SK-N-SH treated with all-trans-retinoic acid at 6 μM for 48 hours (cell line): Measurements from ENCODE around the gene CORO2A.

ENCODE experiments used
- ATAC-seq: fragments of 200-7000 bp; cut with Tn5 transposase; 3 replicates; pipeline ENCODE4 v1.9.1; 2020; ENCODE audit warnings: mild to moderate bottlenecking, moderate library complexity
- ARNTL ChIP-seq: fragments of 450-650 bp; formaldehyde crosslinking; IDR thresholded peaks from 2 replicates; pipeline ENCODE4 v1.5.0; 2020; ENCODE audit warnings: low read depth, mild to moderate bottlenecking, moderate library complexity, borderline replicate concordance
- BACH2 ChIP-seq: fragments of 250-450 bp; sonication (Bioruptor Pico); IDR thresholded peaks from 2 replicates; pipeline ENCODE4 v1.9.0; 2021; ENCODE audit warnings: mild to moderate bottlenecking, borderline replicate concordance
- CREB5 ChIP-seq: fragments of 250-450 bp; sonication (Bioruptor Pico); IDR thresholded peaks from 2 replicates; pipeline ENCODE4 v1.5.1; 2020; ENCODE audit warnings: low read depth, mild to moderate bottlenecking, moderate library complexity
- CSDC2 ChIP-seq: fragments of 250-450 bp; sonication (Bioruptor Pico); IDR thresholded peaks from 2 replicates; pipeline ENCODE4 v1.5.0; 2020; ENCODE audit warnings: mild to moderate bottlenecking, moderate library complexity
- CSRNP3 ChIP-seq: fragments of 250-450 bp; sonication (Bioruptor Pico); IDR thresholded peaks from 2 replicates; pipeline ENCODE4 v1.5.1; 2021; ENCODE audit warnings: mild to moderate bottlenecking, moderate library complexity
- ESRRG ChIP-seq: fragments of 250-450 bp; sonication (Bioruptor Pico); IDR thresholded peaks from 2 replicates; pipeline ENCODE4 v1.6.1; 2021; ENCODE audit warnings: mild to moderate bottlenecking
- GLIS3 ChIP-seq: fragments of 250-450 bp; sonication (Bioruptor Pico); IDR thresholded peaks from 2 replicates; pipeline ENCODE4 v1.5.0; 2020; ENCODE audit warnings: mild to moderate bottlenecking, moderate library complexity
- ISL1 ChIP-seq: fragments of 250-450 bp; sonication (Bioruptor Pico); IDR thresholded peaks from 2 replicates; pipeline ENCODE4 v2.1.2; 2022; ENCODE audit warnings: mild to moderate bottlenecking, moderate library complexity
- OSR1 ChIP-seq: fragments of 250-450 bp; sonication (Bioruptor Pico); IDR thresholded peaks from 2 replicates; pipeline ENCODE4 v1.8.0; 2022; ENCODE audit warnings: moderate library complexity, mild to moderate bottlenecking, inconsistent platforms
- POU6F1 ChIP-seq: fragments of 250-450 bp; sonication (Bioruptor Pico); IDR thresholded peaks from 2 replicates; pipeline ENCODE4 v1.8.0; 2021; ENCODE audit warnings: low read depth, mild to moderate bottlenecking, moderate library complexity, borderline replicate concordance
- PPARA ChIP-seq: fragments of 250-450 bp; sonication (Bioruptor Pico); IDR thresholded peaks from 2 replicates; pipeline ENCODE4 v1.5.0; 2020; ENCODE audit warnings: mild to moderate bottlenecking, borderline replicate concordance
- RARB ChIP-seq: fragments of 250-450 bp; sonication (Bioruptor Pico); IDR thresholded peaks from 2 replicates; pipeline ENCODE4 v1.8.0; 2021; ENCODE audit warnings: mild to moderate bottlenecking, moderate library complexity
- SNAI2 ChIP-seq: fragments of 250-450 bp; sonication (Bioruptor Pico); IDR thresholded peaks from 2 replicates; pipeline ENCODE4 v1.5.0; 2020; ENCODE audit warnings: mild to moderate bottlenecking, moderate library complexity
- TCF4 ChIP-seq: fragments of 250-450 bp; sonication (Bioruptor Pico); IDR thresholded peaks from 2 replicates; pipeline ENCODE4 v1.8.0; 2021; ENCODE audit warnings: mild to moderate bottlenecking, moderate library complexity, borderline replicate concordance
- TOX ChIP-seq: fragments of 250-450 bp; sonication (Bioruptor Pico); IDR thresholded peaks from 2 replicates; pipeline ENCODE4 v1.8.0; 2021; ENCODE audit warnings: mild to moderate bottlenecking, moderate library complexity, borderline replicate concordance
- ZC3H10 ChIP-seq: fragments of 250-450 bp; sonication (Bioruptor Pico); IDR thresholded peaks from 2 replicates; pipeline ENCODE4 v1.5.1; 2021; ENCODE audit warnings: mild to moderate bottlenecking, moderate library complexity
- ZFP3 ChIP-seq: fragments of 250-450 bp; sonication (Bioruptor Pico); IDR thresholded peaks from 2 replicates; pipeline ENCODE4 v1.5.0; 2020; ENCODE audit warnings: mild to moderate bottlenecking, moderate library complexity
- ZFP30 ChIP-seq: fragments of 450-650 bp; formaldehyde crosslinking; IDR thresholded peaks from 2 replicates; pipeline ENCODE4 v1.5.0; 2022; ENCODE audit warnings: mild to moderate bottlenecking, moderate library complexity
- ZNF565 ChIP-seq: fragments of 450-650 bp; formaldehyde crosslinking; conservative IDR thresholded peaks from 2 replicates; pipeline ENCODE4 v1.5.0; 2020; ENCODE audit warnings: low read depth, mild to moderate bottlenecking, moderate library complexity
- ZNF70 ChIP-seq: fragments of 450-650 bp; formaldehyde crosslinking; IDR thresholded peaks from 2 replicates; pipeline ENCODE4 v1.5.0; 2020; ENCODE audit warnings: mild to moderate bottlenecking, moderate library complexity
- ZNF8 ChIP-seq: fragments of 450-650 bp; formaldehyde crosslinking; IDR thresholded peaks from 2 replicates; pipeline ENCODE4 v1.5.0; 2020; ENCODE audit warnings: mild to moderate bottlenecking, moderate library complexity
- TF ChIP-seq, protein P1 (sequence below): fragments of 250-450 bp; sonication (Bioruptor Pico); IDR thresholded peaks from 2 replicates; pipeline ENCODE4 v1.8.0; 2020; ENCODE audit warnings: mild to moderate bottlenecking, moderate library complexity, borderline replicate concordance
- TF ChIP-seq, protein P2 (sequence below): fragments of 250-450 bp; sonication (Bioruptor Pico); IDR thresholded peaks from 2 replicates; pipeline ENCODE4 v1.5.0; 2020; ENCODE audit warnings: mild to moderate bottlenecking, moderate library complexity

The CORO2A gene

GRCh38 chr9:98083566-98084183 is 108.8 kb downstream of the CORO2A start:
- ATAC-seq: no peak

DNA sequence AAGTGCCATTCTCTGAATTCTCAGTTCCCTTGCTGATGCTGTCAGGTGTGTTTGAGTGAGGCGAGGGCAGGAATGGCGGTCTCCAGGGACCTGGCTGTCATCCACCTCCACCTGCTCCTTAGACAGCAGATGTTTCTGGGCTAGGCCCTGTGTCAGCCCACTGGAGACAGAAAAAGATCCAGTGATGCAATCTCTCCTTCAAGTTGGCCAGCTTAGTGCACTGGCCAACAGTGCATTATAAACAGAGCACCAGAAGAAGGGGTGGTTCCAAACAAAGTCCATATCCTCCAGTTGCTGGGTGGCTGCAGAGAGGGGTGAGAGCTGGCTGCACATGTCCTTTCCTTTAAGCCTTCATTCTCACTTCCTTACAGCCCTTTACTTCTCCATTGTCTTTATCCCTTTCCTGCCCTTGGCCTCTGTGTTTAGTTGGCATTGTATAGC is 109.4 kb downstream of the CORO2A start:
- no peak for ATAC-seq
- no peak for TF ChIP-seq ZFP30 (CRISPR knock-in tag)
- no peak for TF ChIP-seq ISL1 (CRISPR knock-in tag)
- TF ChIP-seq ZNF8: no peak
- TF ChIP-seq ZNF565 (CRISPR knock-in tag): no peak
- no peak for TF ChIP-seq CSRNP3
- TF ChIP-seq, protein P1, sequence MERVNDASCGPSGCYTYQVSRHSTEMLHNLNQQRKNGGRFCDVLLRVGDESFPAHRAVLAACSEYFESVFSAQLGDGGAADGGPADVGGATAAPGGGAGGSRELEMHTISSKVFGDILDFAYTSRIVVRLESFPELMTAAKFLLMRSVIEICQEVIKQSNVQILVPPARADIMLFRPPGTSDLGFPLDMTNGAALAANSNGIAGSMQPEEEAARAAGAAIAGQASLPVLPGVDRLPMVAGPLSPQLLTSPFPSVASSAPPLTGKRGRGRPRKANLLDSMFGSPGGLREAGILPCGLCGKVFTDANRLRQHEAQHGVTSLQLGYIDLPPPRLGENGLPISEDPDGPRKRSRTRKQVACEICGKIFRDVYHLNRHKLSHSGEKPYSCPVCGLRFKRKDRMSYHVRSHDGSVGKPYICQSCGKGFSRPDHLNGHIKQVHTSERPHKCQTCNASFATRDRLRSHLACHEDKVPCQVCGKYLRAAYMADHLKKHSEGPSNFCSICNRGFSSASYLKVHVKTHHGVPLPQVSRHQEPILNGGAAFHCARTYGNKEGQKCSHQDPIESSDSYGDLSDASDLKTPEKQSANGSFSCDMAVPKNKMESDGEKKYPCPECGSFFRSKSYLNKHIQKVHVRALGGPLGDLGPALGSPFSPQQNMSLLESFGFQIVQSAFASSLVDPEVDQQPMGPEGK (CRISPR knock-in tag): no peak
- TF ChIP-seq ZFP3 (CRISPR knock-in tag): no peak
- no peak for TF ChIP-seq ZNF70
- no peak for TF ChIP-seq ARNTL (CRISPR knock-in tag)
- no peak for TF ChIP-seq TOX (CRISPR knock-in tag)
- TF ChIP-seq, protein P2, sequence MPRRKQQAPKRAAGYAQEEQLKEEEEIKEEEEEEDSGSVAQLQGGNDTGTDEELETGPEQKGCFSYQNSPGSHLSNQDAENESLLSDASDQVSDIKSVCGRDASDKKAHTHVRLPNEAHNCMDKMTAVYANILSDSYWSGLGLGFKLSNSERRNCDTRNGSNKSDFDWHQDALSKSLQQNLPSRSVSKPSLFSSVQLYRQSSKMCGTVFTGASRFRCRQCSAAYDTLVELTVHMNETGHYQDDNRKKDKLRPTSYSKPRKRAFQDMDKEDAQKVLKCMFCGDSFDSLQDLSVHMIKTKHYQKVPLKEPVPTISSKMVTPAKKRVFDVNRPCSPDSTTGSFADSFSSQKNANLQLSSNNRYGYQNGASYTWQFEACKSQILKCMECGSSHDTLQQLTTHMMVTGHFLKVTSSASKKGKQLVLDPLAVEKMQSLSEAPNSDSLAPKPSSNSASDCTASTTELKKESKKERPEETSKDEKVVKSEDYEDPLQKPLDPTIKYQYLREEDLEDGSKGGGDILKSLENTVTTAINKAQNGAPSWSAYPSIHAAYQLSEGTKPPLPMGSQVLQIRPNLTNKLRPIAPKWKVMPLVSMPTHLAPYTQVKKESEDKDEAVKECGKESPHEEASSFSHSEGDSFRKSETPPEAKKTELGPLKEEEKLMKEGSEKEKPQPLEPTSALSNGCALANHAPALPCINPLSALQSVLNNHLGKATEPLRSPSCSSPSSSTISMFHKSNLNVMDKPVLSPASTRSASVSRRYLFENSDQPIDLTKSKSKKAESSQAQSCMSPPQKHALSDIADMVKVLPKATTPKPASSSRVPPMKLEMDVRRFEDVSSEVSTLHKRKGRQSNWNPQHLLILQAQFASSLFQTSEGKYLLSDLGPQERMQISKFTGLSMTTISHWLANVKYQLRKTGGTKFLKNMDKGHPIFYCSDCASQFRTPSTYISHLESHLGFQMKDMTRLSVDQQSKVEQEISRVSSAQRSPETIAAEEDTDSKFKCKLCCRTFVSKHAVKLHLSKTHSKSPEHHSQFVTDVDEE: no peak
- no peak for TF ChIP-seq SNAI2
- no peak for TF ChIP-seq POU6F1 (CRISPR knock-in tag)
- no peak for TF ChIP-seq OSR1 (CRISPR knock-in tag)
- no peak for TF ChIP-seq PPARA
- no peak for TF ChIP-seq ZC3H10 (CRISPR knock-in tag)

More at GRCh38 chr9:98083566-98084183, 108.8 kb downstream of the CORO2A start:
- TF ChIP-seq GLIS3 (no peak), ZNF70 (no peak), POU6F1 (CRISPR knock-in tag) (no peak), TCF4 (no peak), TOX (CRISPR knock-in tag) (no peak), ISL1 (CRISPR knock-in tag) (no peak), ESRRG (CRISPR knock-in tag) (no peak), OSR1 (CRISPR knock-in tag) (no peak), CSDC2 (no peak), CREB5 (CRISPR knock-in tag) (no peak), BACH2 (no peak), RARB (no peak), ZNF8 (no peak)
- TF ChIP-seq, protein P2: no peak
- TF ChIP-seq, all 23 proteins: peak for 0
